Large intestine (tissue), 3 donors: ENCODE measurements around the gene CEACAM5. TPM values are rescaled to one million over a fixed set of nuclear protein-coding genes. Genes with fewer than 3 reads are reported as not detected.
A peak's percentile ranks its signal among the peaks of the same experiment; 100 is the strongest.

Source experiments
- DNase-seq, 2 donors: peaks; one replicate each; pipeline versions ENCODE4 v3.0.0 to v3.0.0-alpha.2; 2013
- H3K27ac ChIP-seq: one replicate; pipeline ENCODE4 v1.5.1; 2013; ENCODE audit warnings: low read length
- H3K27me3 ChIP-seq: 2 replicates; pipeline ENCODE4 v1.6.1; 2013; ENCODE audit warnings: low read length; ENCODE audit not compliant: control insufficient read depth, insufficient read depth
- H3K36me3 ChIP-seq: 2 replicates; pipeline ENCODE4 v1.6.1; 2013; ENCODE audit warnings: low read length; ENCODE audit not compliant: control insufficient read depth, insufficient read depth
- H3K4me1 ChIP-seq: one replicate; pipeline ENCODE4 v1.6.1; 2013; ENCODE audit warnings: low read length; ENCODE audit not compliant: control insufficient read depth, insufficient read depth
- H3K4me3 ChIP-seq: one replicate; pipeline ENCODE4 v1.5.1; 2013; ENCODE audit warnings: low read length
- H3K9me3 ChIP-seq: one replicate; pipeline ENCODE4 v1.6.1; 2013; ENCODE audit warnings: mild to moderate bottlenecking, low read depth, low read length, moderate library complexity; ENCODE audit not compliant: control insufficient read depth
- WGBS: methylation state at CpG from one replicate; pipeline ENCODE4 v1.1.5; 2013; ENCODE audit warnings: low lambda C conversion rate; ENCODE audit not compliant: insufficient coverage; 5-methylcytosine and 5-hydroxymethylcytosine counted together
- polyA plus RNA-seq: library from polyadenylated mRNA; unstranded; fragments of 120-200 nt; gene quantifications from one replicate; pipeline ENCODE4 v1.2.1, GENCODE V29; 2013

CEACAM5 gene
- polyA plus RNA-seq, 1 donor = 18.8 TPM

GRCh38 chr19:41699231-41699967 lies 9.0 kb upstream of the CEACAM5 start:
- WGBS = no CpG with 5 or more reads among the region's 17 CpGs
- H3K27ac ChIP-seq = peak overlapping the region; percentile 66
- no peak for DNase-seq

GRCh38 chr19:41699968-41700323 lies 8.5 kb upstream of the CEACAM5 start:
- no peaks in the 10 kb centered on the region for H3K36me3 ChIP-seq
- WGBS = no CpG with 5 or more reads among the region's 2 CpGs
- no peak overlapping the region for H3K4me3 ChIP-seq
- no peak for DNase-seq
- no peaks in the 10 kb centered on the region for H3K9me3 ChIP-seq
- peaks cover 14% of the 10 kb centered on the region for H3K4me1 ChIP-seq
- H3K27ac ChIP-seq = no peak overlapping the region
- H3K27me3 ChIP-seq = peaks cover 7% of the 10 kb centered on the region

More at GRCh38 chr19:41699231-41699967, 9.0 kb upstream of the CEACAM5 start:
- peaks cover 14% of the 10 kb centered on the region for H3K4me1 ChIP-seq
- H3K27me3 ChIP-seq = peaks cover 7% of the 10 kb centered on the region
- H3K9me3 ChIP-seq = no peaks in the 10 kb centered on the region
- H3K4me3 ChIP-seq = no peak overlapping the region
- no peaks in the 10 kb centered on the region for H3K36me3 ChIP-seq

GRCh38 chr19:41700381-41701195 lies 7.8 kb upstream of the CEACAM5 start:
- H3K9me3 ChIP-seq = no peaks in the 10 kb centered on the region
- no peak overlapping the region for H3K4me3 ChIP-seq
- peaks cover 8% of the 10 kb centered on the region for H3K27me3 ChIP-seq
- H3K27ac ChIP-seq = no peak overlapping the region
- no peak for DNase-seq
- H3K36me3 ChIP-seq = no peaks in the 10 kb centered on the region
- H3K4me1 ChIP-seq = peaks cover 14% of the 10 kb centered on the region
- WGBS = no CpG with 5 or more reads among the region's 13 CpGs

GRCh38 chr19:41701401-41702075 lies 6.9 kb upstream of the CEACAM5 start:
- H3K4me1 ChIP-seq = peaks cover 14% of the 10 kb centered on the region
- no peaks in the 10 kb centered on the region for H3K9me3 ChIP-seq
- H3K36me3 ChIP-seq = no peaks in the 10 kb centered on the region
- DNase-seq = no peak
- H3K27me3 ChIP-seq = peaks cover 10% of the 10 kb centered on the region
- no peak overlapping the region for H3K4me3 ChIP-seq
- H3K27ac ChIP-seq = no peak overlapping the region
- no CpG with 5 or more reads among the region's 10 CpGs for WGBS

- no peak overlapping the region for H3K4me3 ChIP-seq
- no peak for DNase-seq
- H3K4me1 ChIP-seq = peaks cover 17% of the 10 kb centered on the region
- H3K36me3 ChIP-seq = no peaks in the 10 kb centered on the region
- 87% methylated on average over 2 of the region's 3 CpGs for WGBS
- H3K27me3 ChIP-seq = peaks cover 10% of the 10 kb centered on the region
- no peak overlapping the region for H3K27ac ChIP-seq
- no peaks in the 10 kb centered on the region for H3K9me3 ChIP-seq
These were observed 6.2 kb upstream of the CEACAM5 start for GRCh38 chr19:41702171-41702651.

- H3K4me1 ChIP-seq = peaks cover 18% of the 10 kb centered on the region
- no peaks in the 10 kb centered on the region for H3K9me3 ChIP-seq
- H3K36me3 ChIP-seq = no peaks in the 10 kb centered on the region
- H3K27ac ChIP-seq = no peak overlapping the region
- no CpG with 5 or more reads among the region's 8 CpGs for WGBS
- H3K4me3 ChIP-seq = no peak overlapping the region
- H3K27me3 ChIP-seq = peaks cover 5% of the 10 kb centered on the region
- DNase-seq = no peak
These were observed 4.7 kb upstream of the CEACAM5 start for GRCh38 chr19:41703602-41704293.

- H3K27ac ChIP-seq = no peak overlapping the region
- WGBS = no CpG with 5 or more reads among the region's 10 CpGs
- peak; percentile 13 to 47 for DNase-seq
- H3K27me3 ChIP-seq = peaks cover 5% of the 10 kb centered on the region
- H3K36me3 ChIP-seq = no peaks in the 10 kb centered on the region
- H3K4me3 ChIP-seq = no peak overlapping the region
- no peaks in the 10 kb centered on the region for H3K9me3 ChIP-seq
- H3K4me1 ChIP-seq = peaks cover 5% of the 10 kb centered on the region
These were observed 2.8 kb upstream of the CEACAM5 start for GRCh38 chr19:41705393-41706174.

GRCh38 chr19:41706741-41707501 lies 1.5 kb upstream of the CEACAM5 start:
- Histone ChIP-seq H3K36me3 (no peaks in the 10 kb centered on the region), H3K9me3 (no peaks in the 10 kb centered on the region), H3K27me3 (peaks cover 5% of the 10 kb centered on the region), H3K4me3 (peak overlapping the region; percentile 37), H3K4me1 (peaks cover 5% of the 10 kb centered on the region), H3K27ac (peak overlapping the region; percentile 49)
- DNase-seq = peak; percentile 76 to 85
- WGBS = no CpG with 5 or more reads among the region's 26 CpGs

- Histone ChIP-seq H3K9me3 (no peaks in the 10 kb centered on the region), H3K27me3 (peaks cover 5% of the 10 kb centered on the region), H3K4me1 (peaks cover 5% of the 10 kb centered on the region), H3K36me3 (no peaks in the 10 kb centered on the region), H3K4me3 (no peak overlapping the region), H3K27ac (no peak overlapping the region)
- no peak for DNase-seq
- no CpG with 5 or more reads among the region's 5 CpGs for WGBS
These were observed 969 bp upstream of the CEACAM5 start for GRCh38 chr19:41707502-41707812.
